ENCODE measurements around the gene EPHB3. TPM values are rescaled to one million over a fixed set of nuclear protein-coding genes. Genes with fewer than 3 reads are reported as not detected.

EPHB3 gene
- total and polyA plus RNA-seq, 2 of the 4 experiments (the other 2 are of a cell fraction), result 0.72 to 2.9 TPM

- in situ Hi-C loops (cut with MboI; ENCODE audit: low sequenced_read_pairs), result no loop called here
- 90% methylated on average over 2 of the region's 3 CpGs; no CpG with 5 or more reads in 1 of the 2 experiments for WGBS, 2 experiments (ENCODE audit: extremely low coverage in 2 of 2, insufficient read length in 1 of 2)
- BruUV-seq (replicated peaks), result no TSS peak
- dilution Hi-C loops (cut with HindIII; ENCODE audit: low sequenced_read_pairs, unreplicated experiment), result no loop called here
- Histone ChIP-seq H2AK5ac (ENCODE audit: low read depth, low read length) (no peak overlapping the region), H3K18ac (ENCODE audit: low read depth, low read length) (no peak overlapping the region), H3K9ac (ENCODE audit: low read depth, low read length) (no peak overlapping the region), H3K27ac (ENCODE audit: insufficient read depth, low read length) (no peak overlapping the region), H3K4me1 (ENCODE audit: control insufficient read depth, insufficient read depth, low read length) (peaks cover 15% of the 10 kb centered on the region), H3K9me1 (ENCODE audit: insufficient read depth, low read length) (0 out of 2 replicates have a peak, but pooled peaks cover 2% of the 10 kb centered on the region), H3K23ac (ENCODE audit: low read depth, low read length) (no peak overlapping the region), H3K36me3 (ENCODE audit: control insufficient read depth, insufficient read depth, low read length) (no peaks in the 10 kb centered on the region), H3K79me1 (ENCODE audit: low read depth in 1 of 2, low read length in 2 of 2) (peaks cover 0 to 13% of the 10 kb centered on the region in 2 experiments; a peak in 1 of 4 replicates), H2BK20ac (ENCODE audit: low read depth, low read length) (no peak overlapping the region), H3K9me3 (ENCODE audit: control insufficient read depth, insufficient read depth, low read length) (no peaks in the 10 kb centered on the region), H3K4me2 (ENCODE audit: low read depth, low read length) (no peak overlapping the region), H4K8ac (ENCODE audit: low read depth in 2 of 2, low read length in 2 of 2) (no peak overlapping the region), H2BK15ac (ENCODE audit: low read depth, low read length) (no peak overlapping the region), H3K27me3 (ENCODE audit: control insufficient read depth, insufficient read depth, low read length) (peaks cover 41% of the 10 kb centered on the region), H4K5ac (ENCODE audit: low read depth, low read length) (no peak overlapping the region), H4K20me1 (ENCODE audit: insufficient read depth, low read length) (peaks cover 4% of the 10 kb centered on the region; the same call in 1 of the 2 replicates), H3K4me3 (ENCODE audit: insufficient read depth, low read depth, low read length) (no peak overlapping the region), H2BK120ac (ENCODE audit: low read depth, low read length) (no peak overlapping the region), H2BK5ac (ENCODE audit: low read depth, low read length, poor library complexity, severe bottlenecking) (no peak overlapping the region), H3K56ac (ENCODE audit: extremely low read depth, insufficient read depth, low read length) (no peak overlapping the region), H3K14ac (replicated peaks; ENCODE audit: low read depth, low read length) (no peak overlapping the region), H4K91ac (ENCODE audit: insufficient read depth, low read depth, low read length) (no peak overlapping the region), H3K4ac (ENCODE audit: low read depth, low read length) (no peak overlapping the region), H2AFZ (replicated peaks; ENCODE audit: low read length, poor library complexity) (no peak overlapping the region), H2AK9ac (replicated peaks; ENCODE audit: low read depth, low read length, poor library complexity) (no peak overlapping the region)
- no peak for ATAC-seq (ENCODE audit: low read depth)
- TF ChIP-seq CHD1 (IDR thresholded peaks at IDR 0.05; ENCODE audit: low read depth, low read length) (no peak), POLR2A (IDR thresholded peaks at IDR 0.05; ENCODE audit: low read depth, low read length) (no peak), NFE2L2 (IDR thresholded peaks at IDR 0.05; ENCODE audit: low read depth, low read length) (no peak), RCOR1 (IDR thresholded peaks at IDR 0.05; ENCODE audit: insufficient replicate concordance, low read length) (no peak), MAFK (IDR thresholded peaks at IDR 0.05; ENCODE audit: low read depth, low read length) (no peak), USF2 (IDR thresholded peaks at IDR 0.05; ENCODE audit: low read depth, low read length) (no peak), CEBPB (IDR thresholded peaks at IDR 0.05; ENCODE audit: low read depth, low read length) (no peak), FOS (IDR thresholded peaks at IDR 0.05; ENCODE audit: low read depth, low read length) (no peak), MXI1 (IDR thresholded peaks at IDR 0.05; ENCODE audit: borderline replicate concordance, low read depth, low read length) (no peak), MAZ (IDR thresholded peaks at IDR 0.05; ENCODE audit: borderline replicate concordance, low read depth, low read length) (no peak), ELK1 (IDR thresholded peaks at IDR 0.05; ENCODE audit: borderline replicate concordance, low read depth, low read length) (no peak), RAD21 (IDR thresholded peaks at IDR 0.05; ENCODE audit: low read length) (no peak)
- ChIA-PET CTCF (interaction anchor here (0.6 to 3.3 kb wide), 23 partner anchors 10 to 705 kb away, joined by 3 to 22 read pairs (median 4); no protein-coding TSS in a partner anchor), POLR2A (ENCODE audit: unreplicated experiment) (interaction anchor here (1.4 kb wide), 1 partner anchor 218 kb away, joined by 10 read pairs; no protein-coding TSS in a partner anchor)
- intact Hi-C loops (cut with micrococcal nuclease), result no loop called here
- no peak for DNase-seq
Observed at GRCh38 chr3:184560531-184560930, 1.1 kb upstream of the EPHB3 start.
